Measurements from ENCODE around the gene SMAGP. TPM values are rescaled to one million over a fixed set of nuclear protein-coding genes. Genes with fewer than 3 reads are reported as not detected.

The SMAGP gene
- total RNA-seq, 1 experiment from 2014 or later, result 12.4 TPM

- no peak overlapping the region for H3K4me2 ChIP-seq (ENCODE audit: insufficient read depth, insufficient read length, low read length)
- H3K4ac ChIP-seq (ENCODE audit: low read depth, low read length), result no peak overlapping the region
- Mint-ChIP-seq H3K27ac (peak overlapping the region; percentile 71 to 76 (median 74); a peak in 5 of 7 replicates), H3K27me3 (ENCODE audit: low read depth) (no peaks in the 10 kb centered on the region), H3K36me3 (ENCODE audit: insufficient read depth in 1 of 3, low read depth in 3 of 3) (peaks cover 16 to 35% (median 24%) of the 10 kb centered on the region in 3 experiments), H3K9me3 (no peaks in the 10 kb centered on the region), H3K4me3 (no peak overlapping the region), H3K4me1 (peaks cover 28 to 29% of the 10 kb centered on the region in 2 experiments)
- no peak overlapping the region for H2AFZ ChIP-seq (ENCODE audit: low read length)
- no peak for DNase-seq
- no peak overlapping the region for H2BK12ac ChIP-seq (ENCODE audit: insufficient read length, low read depth, low read length)
- no peaks in the 10 kb centered on the region for H4K20me1 ChIP-seq (ENCODE audit: control insufficient read depth, insufficient read depth, insufficient read length)
- H2AK5ac ChIP-seq (ENCODE audit: insufficient read length, low read length), result no peak overlapping the region
- H3K9me3 ChIP-seq (ENCODE audit: control insufficient read depth, low read depth, low read length), result no peaks in the 10 kb centered on the region
- H3K23me2 ChIP-seq (ENCODE audit: insufficient read length, low read depth, low read length, poor library complexity, severe bottlenecking), result no peaks in the 10 kb centered on the region
- no peak overlapping the region for H4K8ac ChIP-seq (replicated peaks; ENCODE audit: insufficient read length, low read depth, low read length)
- no peak overlapping the region for H3K56ac ChIP-seq (ENCODE audit: insufficient read length, low read depth, low read length)
- no peaks in the 10 kb centered on the region for H3K27me3 ChIP-seq (ENCODE audit: insufficient read depth, low read length)
- H3K79me2 ChIP-seq (ENCODE audit: insufficient read depth, low read length), result no peaks in the 10 kb centered on the region
- H2BK15ac ChIP-seq (ENCODE audit: low read depth, low read length), result no peak overlapping the region
- H3T11ph ChIP-seq (ENCODE audit: low read length), result no peak overlapping the region
- H2BK20ac ChIP-seq (ENCODE audit: low read depth, low read length, poor library complexity, severe bottlenecking), result no peak overlapping the region
- H3K9ac ChIP-seq (ENCODE audit: extremely low read depth, insufficient read length, low read length), result no peak overlapping the region
- H3K18ac ChIP-seq (ENCODE audit: insufficient read length, low read depth, low read length), result no peak overlapping the region
- no peak overlapping the region for H2BK5ac ChIP-seq (ENCODE audit: insufficient read length, low read length)
- no peak overlapping the region for H3K27ac ChIP-seq (ENCODE audit: insufficient read length, low read depth, low read length)
- H4K91ac ChIP-seq (ENCODE audit: insufficient read length, low read depth, low read length), result no peak overlapping the region
- H3K79me1 ChIP-seq (ENCODE audit: insufficient read depth, low read depth, low read length, poor library complexity, severe bottlenecking), result no peaks in the 10 kb centered on the region
- no peak overlapping the region for H4K5ac ChIP-seq (ENCODE audit: insufficient read length, low read depth, low read length)
- H2BK120ac ChIP-seq (ENCODE audit: low read depth, low read length, poor library complexity, severe bottlenecking), result no peak overlapping the region
- peak; percentile 24; the same call in 1 of the 3 replicates for TF ChIP-seq CTCF (conservative IDR thresholded peaks at IDR 0.05)
- H3K14ac ChIP-seq (ENCODE audit: insufficient read depth, low read length), result no peak overlapping the region
- WGBS (ENCODE audit: extremely low coverage, insufficient read length, low lambda C conversion rate), result 100% methylated on average over 4 of the region's 7 CpGs
- no peak overlapping the region for H3K23ac ChIP-seq (ENCODE audit: insufficient read length, low read depth, low read length)
- peaks cover 7% of the 10 kb centered on the region; the same call in 1 of the 2 replicates for H3K4me1 ChIP-seq (ENCODE audit: insufficient read depth, low read length)
These were observed 23.9 kb downstream of the SMAGP start for GRCh38 chr12:51246254-51246853.

Measured in H9 (cell line).